GM23338 (cell line): ENCODE measurements around the gene VRK3. TPM values are rescaled to one million over a fixed set of nuclear protein-coding genes. Genes with fewer than 3 reads are reported as not detected.

Source experiments
- ATAC-seq: fragments of 200-7000 bp; cut with Tn5 transposase; 3 replicates; pipeline ENCODE4 v1.9.1; 2020
- DNase-seq: peaks from one replicate; pipeline ENCODE4 v3.0.0-alpha.2; 2015; ENCODE audit warnings: low spot score
- H2AFZ ChIP-seq: fragments of 200-600 bp; sonication (generic); 2 replicates; pipeline ENCODE4 v1.8.0; 2016; ENCODE audit warnings: antibody characterized with exemption, mild to moderate bottlenecking, moderate library complexity
- H3F3A ChIP-seq: fragments of 200-600 bp; sonication (generic); replicated peaks from 2 replicates; pipeline ENCODE4 v1.8.0; 2017; ENCODE audit warnings: antibody characterized with exemption, mixed run types, low read depth
- H3K27ac ChIP-seq: fragments of 200-600 bp; sonication (generic); 2 replicates; pipeline ENCODE4 v1.6.1; 2016; ENCODE audit warnings: low read depth
- H3K27me3 ChIP-seq: fragments of 200-600 bp; sonication (generic); 2 replicates; pipeline ENCODE4 v1.8.0; 2016; ENCODE audit warnings: mild to moderate bottlenecking, mixed run types, moderate library complexity; ENCODE audit not compliant: insufficient read depth
- H3K36me3 ChIP-seq: fragments of 200-600 bp; sonication (generic); 2 replicates; pipeline ENCODE4 v1.8.0; 2016; ENCODE audit warnings: mild to moderate bottlenecking; ENCODE audit not compliant: insufficient read depth
- H3K4me1 ChIP-seq: fragments of 200-600 bp; sonication (generic); 2 replicates; pipeline ENCODE4 v1.8.0; 2016; ENCODE audit warnings: mild to moderate bottlenecking, moderate library complexity; ENCODE audit not compliant: insufficient read depth
- H3K4me2 ChIP-seq: fragments of 200-600 bp; sonication (generic); 2 replicates; pipeline ENCODE4 v1.7.1; 2017; ENCODE audit warnings: mixed run types
- H3K4me3 ChIP-seq: fragments of 200-600 bp; sonication (generic); 2 replicates; pipeline ENCODE4 v1.6.1; 2016; ENCODE audit warnings: mixed run types
- H3K79me2 ChIP-seq: fragments of 200-600 bp; sonication (generic); replicated peaks from 2 replicates; pipeline ENCODE4 v1.8.0; 2017; ENCODE audit warnings: mild to moderate bottlenecking; ENCODE audit not compliant: insufficient read depth
- H3K9me2 ChIP-seq: fragments of 200-600 bp; sonication (generic); 2 replicates; pipeline ENCODE4 v1.8.0; 2017; ENCODE audit not compliant: insufficient read depth
- H4K20me1 ChIP-seq: fragments of 200-600 bp; sonication (generic); replicated peaks from 2 replicates; pipeline ENCODE4 v1.8.0; 2017; ENCODE audit warnings: mild to moderate bottlenecking; ENCODE audit not compliant: insufficient read depth
- H3K27ac Mint-ChIP-seq: 2 replicates; pipeline ENCODE4 v1.8.0; 2020; ENCODE audit warnings: inconsistent platforms, mild to moderate bottlenecking, moderate library complexity, mixed read lengths
- H3K27me3 Mint-ChIP-seq: 3 replicates; pipeline ENCODE4 v1.8.0; 2022; ENCODE audit warnings: low read depth, mild to moderate bottlenecking, moderate library complexity, mixed read lengths, inconsistent platforms; ENCODE audit not compliant: insufficient read depth, poor library complexity
- H3K36me3 Mint-ChIP-seq: 3 replicates; pipeline ENCODE4 v1.8.0; 2021; ENCODE audit warnings: low read depth, mild to moderate bottlenecking, inconsistent platforms, moderate library complexity, mixed read lengths
- H3K4me1 Mint-ChIP-seq: 3 replicates; pipeline ENCODE4 v1.8.0; 2020; ENCODE audit warnings: mild to moderate bottlenecking, inconsistent platforms, mixed read lengths
- H3K4me3 Mint-ChIP-seq: 3 replicates; pipeline ENCODE4 v1.8.0; 2021; ENCODE audit warnings: moderate library complexity, mild to moderate bottlenecking, inconsistent platforms, mixed read lengths
- H3K9me3 Mint-ChIP-seq: 3 replicates; pipeline ENCODE4 v1.8.0; 2020; ENCODE audit warnings: moderate library complexity, mild to moderate bottlenecking, inconsistent platforms, mixed read lengths
- CTCF ChIP-seq, 2 experiments: fragments of 200-600 bp in 1 of 2; sonication (generic) in 1 of 2; conservative IDR thresholded peaks; 2 replicates each; pipeline versions ENCODE4 v1.5.1 to v1.6.1; 2016 to 2017; ENCODE audit warnings: antibody characterized with exemption in 2 of 2, low read depth in 2 of 2, mild to moderate bottlenecking in 2 of 2, moderate library complexity in 1 of 2
- ETS1 ChIP-seq: IDR thresholded peaks from 2 replicates; pipeline ENCODE4 v1.6.1; 2016; ENCODE audit warnings: antibody characterized with exemption
- EZH2 ChIP-seq: fragments of 200-600 bp; sonication (generic); IDR thresholded peaks from one replicate; pipeline ENCODE4 v1.8.0; 2017; ENCODE audit warnings: antibody characterized with exemption, mild to moderate bottlenecking, low read depth; ENCODE audit not compliant: unreplicated experiment
- EZH2phosphoT487 ChIP-seq: fragments of 200-600 bp; sonication (generic); IDR thresholded peaks from one replicate; pipeline ENCODE4 v1.8.1; 2018; ENCODE audit warnings: antibody characterized with exemption; ENCODE audit not compliant: unreplicated experiment
- JUNB ChIP-seq: IDR thresholded peaks from one replicate; pipeline ENCODE4 v1.6.1; 2016; ENCODE audit warnings: antibody characterized with exemption; ENCODE audit not compliant: unreplicated experiment
- NANOG ChIP-seq: IDR thresholded peaks from 2 replicates; pipeline ENCODE4 v1.6.1; 2016; ENCODE audit warnings: antibody characterized with exemption, borderline replicate concordance
- POLR2AphosphoS5 ChIP-seq: IDR thresholded peaks from 2 replicates; pipeline ENCODE4 v1.6.1; 2016; ENCODE audit warnings: antibody characterized with exemption, low read depth
- REST ChIP-seq: IDR thresholded peaks from one replicate; pipeline ENCODE4 v1.6.1; 2018; ENCODE audit warnings: antibody characterized with exemption; ENCODE audit not compliant: unreplicated experiment
- STAT1 ChIP-seq: IDR thresholded peaks from one replicate; pipeline ENCODE4 v1.6.1; 2016; ENCODE audit warnings: antibody characterized with exemption; ENCODE audit not compliant: unreplicated experiment
- ZNF114 ChIP-seq: fragments of 250-450 bp; sonication (Bioruptor Pico); IDR thresholded peaks from 2 replicates; pipeline ENCODE4 v1.5.0; 2020; ENCODE audit warnings: mild to moderate bottlenecking, moderate library complexity
- ZNF331 ChIP-seq: fragments of 250-450 bp; sonication (Bioruptor Pico); IDR thresholded peaks from 2 replicates; pipeline ENCODE4 v1.5.0; 2020; ENCODE audit warnings: low read depth, mild to moderate bottlenecking, moderate library complexity
- polyA plus RNA-seq: library from polyadenylated mRNA; unstranded; fragments of >200 nt; fragmentation: Nextera tagmentation; extraction: Ambion mirVana; gene quantifications from 2 replicates; pipeline ENCODE4 v1.2.1, GENCODE V29; 2016
- total RNA-seq: library from RNA; depleted of rRNA; stranded (reverse); fragments of >200 nt; shearing (Covaris generic); gene quantifications from 2 replicates; pipeline ENCODE4 v1.2.3, GENCODE V29; 2014

VRK3 gene
- total and polyA plus RNA-seq, 2 experiments from 2014 or later = 17.4 to 29.1 TPM

GRCh38 chr19:49956115-49956495, 69.1 kb downstream of the VRK3 start (continued):
- TF ChIP-seq ETS1 = no peak

- no peak overlapping the region for H3K27ac Mint-ChIP-seq
- peaks cover 12% of the 10 kb centered on the region for H3K9me3 Mint-ChIP-seq
- no peaks in the 10 kb centered on the region; the same call in 2 of the 3 replicates for H3K36me3 Mint-ChIP-seq
- DNase-seq = no peak
- no peak overlapping the region for H3K4me2 ChIP-seq
- H3K27ac ChIP-seq = no peak overlapping the region
- ATAC-seq = no peak
- H3K4me1 Mint-ChIP-seq = peaks cover 31% of the 10 kb centered on the region
- no peaks in the 10 kb centered on the region for H3F3A ChIP-seq
- no peaks in the 10 kb centered on the region for H3K79me2 ChIP-seq
- H3K4me1 ChIP-seq = peaks cover 39% of the 10 kb centered on the region; the same call in 1 of the 2 replicates
- no peaks in the 10 kb centered on the region for H3K9me2 ChIP-seq
- TF ChIP-seq ZNF114 = no peak
- no peak for TF ChIP-seq EZH2phosphoT487
- TF ChIP-seq POLR2AphosphoS5 = no peak
- TF ChIP-seq STAT1 = no peak
- H3K4me3 Mint-ChIP-seq = no peak overlapping the region
- H4K20me1 ChIP-seq = no peaks in the 10 kb centered on the region
- no peak overlapping the region; the same call in 1 of the 2 replicates for H2AFZ ChIP-seq
- H3K36me3 ChIP-seq = no peaks in the 10 kb centered on the region
- H3K4me3 ChIP-seq = no peak overlapping the region
- H3K27me3 Mint-ChIP-seq = peaks cover 12% of the 10 kb centered on the region
- H3K27me3 ChIP-seq = no peaks in the 10 kb centered on the region
Measured at GRCh38 chr19:49954933-49955332, 70.2 kb downstream of the VRK3 start.

GRCh38 chr19:49954092-49954829, 70.9 kb downstream of the VRK3 start:
- Histone ChIP-seq H3K27me3 (no peaks in the 10 kb centered on the region), H3K4me2 (peak overlapping the region; percentile 49; the same call in 1 of the 2 replicates), H3K4me1 (peaks cover 39% of the 10 kb centered on the region; the same call in 1 of the 2 replicates), H4K20me1 (no peaks in the 10 kb centered on the region), H3F3A (no peaks in the 10 kb centered on the region), H2AFZ (peak overlapping the region; percentile 60), H3K36me3 (no peaks in the 10 kb centered on the region), H3K79me2 (no peaks in the 10 kb centered on the region), H3K27ac (no peak overlapping the region), H3K9me2 (no peaks in the 10 kb centered on the region), H3K4me3 (no peak overlapping the region)
- H3K9me3 Mint-ChIP-seq = peaks cover 12% of the 10 kb centered on the region
- H3K27ac Mint-ChIP-seq = no peak overlapping the region
- no peak for TF ChIP-seq EZH2
- H3K36me3 Mint-ChIP-seq = no peaks in the 10 kb centered on the region; the same call in 2 of the 3 replicates
- H3K4me1 Mint-ChIP-seq = peaks cover 31% of the 10 kb centered on the region
- H3K27me3 Mint-ChIP-seq = peaks cover 12% of the 10 kb centered on the region
- peak; percentile 33; the same call in 2 of the 3 replicates for ATAC-seq
- no peak overlapping the region for H3K4me3 Mint-ChIP-seq
- DNase-seq = peak; percentile 26

GRCh38 chr19:49953416-49953815, 71.8 kb downstream of the VRK3 start:
- Histone ChIP-seq H3F3A (no peaks in the 10 kb centered on the region), H3K4me1 (peaks cover 39% of the 10 kb centered on the region; the same call in 1 of the 2 replicates), H3K79me2 (no peaks in the 10 kb centered on the region), H3K4me3 (no peak overlapping the region), H3K36me3 (no peaks in the 10 kb centered on the region), H3K27me3 (no peaks in the 10 kb centered on the region), H3K9me2 (no peaks in the 10 kb centered on the region), H2AFZ (no peak overlapping the region), H3K27ac (no peak overlapping the region), H3K4me2 (no peak overlapping the region), H4K20me1 (no peaks in the 10 kb centered on the region)
- ATAC-seq (no peak), DNase-seq (no peak)
- Mint-ChIP-seq H3K36me3 (no peaks in the 10 kb centered on the region; the same call in 2 of the 3 replicates), H3K4me1 (peaks cover 31% of the 10 kb centered on the region), H3K9me3 (peaks cover 12% of the 10 kb centered on the region), H3K27ac (no peak overlapping the region), H3K4me3 (no peak overlapping the region), H3K27me3 (peaks cover 14% of the 10 kb centered on the region)
- no peak for TF ChIP-seq EZH2phosphoT487
- no peak for TF ChIP-seq JUNB
- no peak for TF ChIP-seq ZNF331 (CRISPR knock-in tag)
- no peak for TF ChIP-seq ZNF114
- TF ChIP-seq NANOG = no peak
- no peak for TF ChIP-seq REST
- no peak for TF ChIP-seq CTCF (conservative IDR thresholded peaks at IDR 0.05; ENCODE audit: low read depth in 2 of 2)
